Hematopoietic multipotent progenitor cell treated with erythropoietin and hydrocortisone succinate and interleukin-3 and kit ligand, for 15 days (in vitro differentiated cells): ENCODE measurements around the gene MADD.
A peak's percentile ranks its signal among the peaks of the same experiment; 100 is the strongest.

Experiments
- DNase-seq: peaks from one replicate; pipeline ENCODE4 v3.0.0-alpha.2; 2015; ENCODE audit warnings: low spot score

The MADD gene

GRCh38 chr11:47357985-47358730 is 88.2 kb downstream of the MADD start:
- DNase-seq = no peak

- DNase-seq = no peak
Observed at GRCh38 chr11:47358731-47359051, 88.8 kb downstream of the MADD start.

DNA sequence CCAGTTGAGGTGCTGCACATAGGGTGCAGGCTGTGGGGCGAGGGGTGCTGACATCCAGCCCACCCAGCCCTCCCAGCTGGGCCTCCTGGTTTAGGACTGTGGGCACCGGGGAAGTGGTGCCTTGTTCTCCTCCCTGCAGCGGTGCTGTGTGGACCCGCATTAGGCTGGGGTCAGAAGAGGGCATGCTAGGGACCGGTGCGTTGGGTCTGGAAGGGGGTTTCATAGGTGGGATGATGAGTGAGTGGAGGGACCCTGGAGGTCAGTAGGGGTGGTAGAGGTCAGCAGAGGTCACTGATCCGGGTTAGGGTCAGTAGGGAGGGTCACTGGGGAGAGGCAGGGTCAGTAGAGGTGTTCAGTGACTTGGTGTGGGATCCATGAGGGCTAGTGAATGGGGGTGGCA is 89.2 kb downstream of the MADD start:
- DNase-seq = no peak

- no peak for DNase-seq
Observed at GRCh38 chr11:47359586-47359985, 89.7 kb downstream of the MADD start.

DNA sequence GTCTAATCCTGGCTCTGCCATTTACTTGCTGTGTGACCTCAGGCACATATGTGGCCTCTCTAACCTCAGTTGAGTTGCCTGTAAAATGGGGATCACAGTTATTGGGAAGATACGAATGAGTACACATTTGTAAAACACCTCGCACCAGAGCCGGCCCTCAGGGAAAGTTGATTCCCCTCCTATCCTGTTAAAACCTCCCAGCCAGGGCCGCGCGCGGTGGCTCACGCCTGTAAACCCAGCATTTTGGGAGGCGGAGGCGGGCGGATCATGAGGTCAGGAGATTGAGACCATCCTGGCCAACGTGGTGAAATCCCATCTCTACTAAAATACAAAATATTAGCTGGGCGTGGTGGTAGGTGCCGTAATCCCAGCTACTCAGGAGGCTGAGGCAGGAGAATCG is 90.4 kb downstream of the MADD start:
- no peak for DNase-seq

DNA sequence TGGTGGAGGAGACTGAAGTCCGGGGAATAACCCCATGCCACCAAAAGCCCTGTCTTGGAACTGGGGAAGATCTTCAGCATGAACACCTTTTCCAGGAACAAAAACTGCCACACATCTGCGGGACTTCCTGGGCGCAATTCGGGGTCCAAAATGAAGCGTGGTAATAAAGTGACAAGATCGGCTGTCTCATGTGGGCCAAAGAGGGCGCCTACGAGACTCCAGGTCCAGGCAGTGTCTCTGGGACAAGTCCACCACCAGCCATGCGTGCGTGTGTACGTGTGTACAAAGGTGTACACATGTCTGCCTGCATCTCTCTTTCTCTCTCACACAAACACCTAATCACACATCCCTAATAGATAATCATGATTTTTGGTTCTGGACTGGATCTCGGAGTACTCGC is 91.5 kb downstream of the MADD start:
- DNase-seq = no peak

- no peak for DNase-seq
Observed at GRCh38 chr11:47366020-47366490, 96.1 kb downstream of the MADD start.

DNA sequence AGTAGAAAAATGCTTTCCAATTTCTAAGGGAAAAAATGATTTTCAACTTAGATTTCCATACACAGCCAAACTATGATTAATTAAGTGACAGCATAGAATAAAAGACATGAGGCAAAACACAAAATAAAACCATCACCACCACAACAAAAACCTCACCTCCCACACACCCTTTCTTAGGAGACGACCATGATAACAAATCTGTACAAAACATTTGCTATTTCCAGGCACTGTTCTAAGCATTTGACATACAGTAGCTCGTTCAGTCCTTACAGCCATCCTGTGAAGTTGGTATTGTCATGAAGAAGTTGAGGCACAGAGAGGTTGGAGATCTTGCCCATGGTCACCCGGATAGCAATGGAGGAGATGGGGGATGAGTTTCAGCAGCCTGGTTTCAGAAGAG is 99.7 kb downstream of the MADD start:
- no peak for DNase-seq

DNA sequence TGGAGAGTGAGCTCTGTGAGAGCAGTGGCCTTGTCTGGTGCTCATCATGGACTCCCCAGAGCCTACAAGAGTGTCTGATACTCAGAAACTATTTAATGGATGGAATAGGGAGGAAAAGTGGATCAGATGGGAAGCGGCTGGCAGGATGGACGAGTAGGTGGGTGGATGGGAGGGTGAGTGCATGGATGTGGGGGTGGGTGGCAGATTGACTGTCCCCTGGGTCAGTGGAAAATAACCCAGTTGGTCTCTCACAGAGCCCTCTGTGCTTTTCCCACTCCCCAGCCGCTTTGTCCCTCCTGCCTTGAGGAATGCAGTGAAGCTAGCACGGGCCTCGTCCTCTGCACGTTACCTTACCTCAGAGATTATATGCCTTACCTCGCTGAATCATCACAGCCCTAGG is 102.5 kb downstream of the MADD start:
- no peak for DNase-seq

- peak; percentile 77 for DNase-seq
Observed at GRCh38 chr11:47373876-47374719, 104.2 kb downstream of the MADD start.

DNA sequence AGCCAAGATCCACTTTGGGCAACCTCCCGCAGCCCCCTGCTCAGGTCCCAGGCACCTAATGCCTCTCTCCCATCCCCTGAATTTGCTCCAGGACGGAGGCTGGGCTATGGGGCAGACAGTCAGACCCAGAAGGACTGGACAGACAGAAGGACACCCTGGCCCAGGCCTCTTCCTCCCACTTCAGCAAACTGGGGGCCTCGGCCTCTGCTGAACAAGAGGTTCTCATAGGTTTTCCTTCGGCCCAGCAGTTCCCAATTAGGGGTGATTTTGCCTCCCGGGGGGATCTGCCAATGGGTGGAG is 104.7 kb downstream of the MADD start:
- no peak for DNase-seq

DNA sequence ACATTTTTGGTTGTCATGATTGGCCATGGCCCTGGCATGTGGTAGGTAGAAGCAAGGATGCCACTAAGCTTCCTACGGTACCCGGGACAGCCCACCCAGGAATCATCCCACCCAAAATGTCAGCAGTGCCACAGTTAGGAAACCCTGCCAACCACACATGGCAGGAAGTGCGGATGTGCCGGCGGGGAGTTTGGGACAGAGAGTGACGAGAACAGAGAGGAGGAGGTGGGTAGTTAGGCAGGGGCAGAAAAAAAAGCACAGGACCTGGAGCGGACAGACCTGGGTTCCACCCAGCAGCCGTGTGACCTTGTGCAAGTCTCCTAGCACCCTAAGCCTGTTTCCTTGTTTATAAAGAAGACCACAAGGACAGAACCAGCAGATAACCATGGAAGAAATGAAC is 105.1 kb downstream of the MADD start:
- DNase-seq = no peak

GRCh38 chr11:47375546-47376085 is 105.7 kb downstream of the MADD start:
- no peak for DNase-seq

DNA sequence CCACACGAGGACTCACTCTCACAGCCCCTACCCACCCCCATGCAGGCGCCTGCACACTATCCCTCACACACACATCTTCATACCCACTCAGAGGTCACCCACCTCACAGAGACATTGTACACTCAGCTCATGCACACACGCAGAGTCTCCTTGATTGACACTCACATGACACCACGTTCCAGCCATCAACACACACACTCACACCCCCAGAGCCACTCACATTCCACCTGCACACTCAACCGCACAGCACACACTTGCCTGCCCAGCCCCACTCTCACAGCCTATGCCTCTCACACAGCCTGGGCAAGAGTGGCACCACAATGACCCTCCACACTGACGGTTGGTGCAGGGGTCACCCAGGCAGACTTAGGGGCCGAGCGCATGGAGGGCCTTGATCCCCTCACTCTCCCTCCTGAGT is 106.2 kb downstream of the MADD start:
- DNase-seq = no peak

GRCh38 chr11:47376525-47377371 is 106.8 kb downstream of the MADD start:
- no peak for DNase-seq

GRCh38 chr11:47377571-47378009 is 107.7 kb downstream of the MADD start:
- DNase-seq = no peak

- peak; percentile 49 for DNase-seq
Observed at GRCh38 chr11:47378010-47378835, 108.3 kb downstream of the MADD start, which contains the start of gene SPI1. SPI1 (minus strand) TSS chr11:47378547; CDS start chr11:47378353, 194 bp downstream.

GRCh38 chr11:47378836-47379170 is 108.9 kb downstream of the MADD start:
- no peak for DNase-seq

DNA sequence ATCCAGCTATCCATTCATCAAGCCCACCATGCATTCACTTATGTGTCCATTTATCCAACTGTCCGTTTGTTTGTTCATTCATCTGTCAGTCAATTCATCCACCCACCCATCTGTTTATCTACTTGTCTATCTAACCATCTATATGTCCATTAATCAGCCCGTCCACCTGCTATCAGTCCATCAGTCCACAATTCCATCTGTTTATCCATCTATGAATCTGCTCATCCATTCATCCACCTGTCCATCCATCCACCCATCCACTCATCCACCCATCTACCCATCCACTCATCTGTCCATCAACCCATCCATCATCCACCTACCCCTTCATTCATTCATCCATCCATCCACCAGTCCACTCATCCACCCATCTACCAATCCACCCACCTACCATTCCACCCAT is 109.4 kb downstream of the MADD start:
- DNase-seq = no peak
